Left cardiac atrium (tissue), 4 donors: ENCODE results near the gene STAT1. TPM values are rescaled to one million over a fixed set of nuclear protein-coding genes. Genes with fewer than 3 reads are reported as not detected.
"Not testable (repeated sequence)": the region's sequence is repeated elsewhere in the genome, so short reads cannot be mapped to it uniquely, and the experiment has no call there.

Source experiments
- ATAC-seq, 2 donors: fragments of 200-7000 bp; cut with Tn5 transposase; one replicate each; pipeline ENCODE4 v1.9.1; 2020; ENCODE audit warnings: mild to moderate bottlenecking in 2 of 2, moderate library complexity in 2 of 2
- DNase-seq: peaks from one replicate; pipeline ENCODE4 v3.0.0-alpha.2; 2020
- intact Hi-C, 2 donors: fragments of 100-400 bp; cut with DNase I; formaldehyde crosslinking; loops; one replicate each; pipeline versions ENCODE4 v1.14.1 to v1.15.1; 2022 to 2023
- total RNA-seq, 2 donors: library from RNA; stranded (reverse); fragmentation: NEBNext Ultra II Directional; extraction: Animal tissue kit (Norgen Biotek cat#: 25700); gene quantifications; one replicate each; pipeline ENCODE4 v1.2.1, GENCODE V29; 2021
- donor health status: DM: no; HTN: yes; CAD: no.
- donor health status: DM: no; HTN: yes; CAD: no; lungs with severe emphysema.
- donor health status: DM: yes; HTN: yes; CAD: no.
- donor health status: Dilated cardiomyopathy.

Gene STAT1
- total RNA-seq, 2 donors from 2014 or later: 37.3 to 76.7 TPM

GRCh38 chr2:190973726-190974628, 40.0 kb downstream of the STAT1 start:
- ATAC-seq (peak in 1 of 2 donors; percentile 30), DNase-seq (no peak)
- intact Hi-C loops: no loop called here

- intact Hi-C loops: no loop called here
- ATAC-seq (no peak), DNase-seq (no peak)
Observed at GRCh38 chr2:190973262-190973661, 40.7 kb downstream of the STAT1 start.

- peak in 1 of 2 donors; percentile 7 for ATAC-seq
- DNase-seq: no peak
- intact Hi-C loops: no loop called here
Observed at GRCh38 chr2:190972846-190973245, 41.1 kb downstream of the STAT1 start.

GRCh38 chr2:190972213-190972612, 41.8 kb downstream of the STAT1 start:
- DNase-seq: no peak
- intact Hi-C loops: no loop called here
- ATAC-seq: peak; percentile 3 to 10

GRCh38 chr2:190970873-190971506, 43.0 kb downstream of the STAT1 start:
- intact Hi-C loops: no loop called here
- DNase-seq: no peak
- peak in 1 of 2 donors; percentile 34 for ATAC-seq

- DNase-seq (no peak), ATAC-seq (no peak)
- intact Hi-C loops: no loop called here
Observed at GRCh38 chr2:190970160-190970559, 43.8 kb downstream of the STAT1 start.

- intact Hi-C loops: loop anchor here in 1 of 2 donors (10.0 kb wide), 1 partner anchor 114 kb away; no protein-coding TSS in a partner anchor
- DNase-seq: no peak
- ATAC-seq: no peak
Observed at GRCh38 chr2:190968522-190968921, 45.4 kb downstream of the STAT1 start.

- no peak for DNase-seq
- intact Hi-C loops: loop anchor here in 1 of 2 donors (10.0 kb wide), 1 partner anchor 111 kb away; no protein-coding TSS in a partner anchor
- ATAC-seq: no peak
Observed at GRCh38 chr2:190965580-190966222, 48.3 kb downstream of the STAT1 start.

- no peak for ATAC-seq
- no peak for DNase-seq
- intact Hi-C loops: loop anchor here in 1 of 2 donors (10.0 kb wide), 1 partner anchor 109 kb away; no protein-coding TSS in a partner anchor
Observed at GRCh38 chr2:190964170-190964795, 49.7 kb downstream of the STAT1 start.

- intact Hi-C loops: loop anchor here in 1 of 2 donors (10.0 kb wide), 1 partner anchor 108 kb away; no protein-coding TSS in a partner anchor
- DNase-seq: no peak
- no peak for ATAC-seq
Observed at GRCh38 chr2:190963088-190963487, 50.9 kb downstream of the STAT1 start.

GRCh38 chr2:190961918-190962487, 52.0 kb downstream of the STAT1 start:
- DNase-seq (no peak), ATAC-seq (peak; percentile 23 to 87)
- intact Hi-C loops: loop anchor here in 1 of 2 donors (10.0 kb wide), 1 partner anchor 107 kb away; no protein-coding TSS in a partner anchor

- not testable (repeated sequence) for DNase-seq, ATAC-seq
- intact Hi-C loops: loop anchor here in 1 of 2 donors (10.0 kb wide), 1 partner anchor 106 kb away; no protein-coding TSS in a partner anchor
Observed at GRCh38 chr2:190961117-190961516, 52.9 kb downstream of the STAT1 start.

- no peak for DNase-seq
- ATAC-seq: no peak
- intact Hi-C loops: loop anchor here in 1 of 2 donors (10.0 kb wide), 1 partner anchor 105 kb away; no protein-coding TSS in a partner anchor
Observed at GRCh38 chr2:190959911-190960788, 53.8 kb downstream of the STAT1 start.

- ATAC-seq: no peak
- intact Hi-C loops: no loop called here
- no peak for DNase-seq
Observed at GRCh38 chr2:190953257-190953656, 60.7 kb downstream of the STAT1 start.

- ATAC-seq (no peak), DNase-seq (no peak)
- intact Hi-C loops: no loop called here
Observed at GRCh38 chr2:190950566-190950991, 63.4 kb downstream of the STAT1 start.

- peak; percentile 47 to 81 for ATAC-seq
- DNase-seq: no peak
- intact Hi-C loops: no loop called here
Observed at GRCh38 chr2:190948671-190949070, 65.3 kb downstream of the STAT1 start.

GRCh38 chr2:190947711-190948251, 66.2 kb downstream of the STAT1 start:
- DNase-seq: no peak
- intact Hi-C loops: no loop called here
- ATAC-seq: peak; percentile 50 to 69
